ENCODE data around the gene HEG1. TPM values are rescaled to one million over a fixed set of nuclear protein-coding genes. Genes with fewer than 3 reads are reported as not detected.

Gene HEG1
- total and polyA plus RNA-seq, 2 of the 4 experiments (the other 2 are of a cell fraction) = 25.6 to 43.4 TPM

GRCh38 chr3:125045194-125045593 is 10.6 kb downstream of the HEG1 start:
- H4K20me1 ChIP-seq (ENCODE audit: insufficient read depth, low read length) = peaks cover 93% of the 10 kb centered on the region
- H2BK15ac ChIP-seq (ENCODE audit: low read depth, low read length) = peak overlapping the region; percentile 23; the same call in 1 of the 3 replicates
- dilution Hi-C loops (cut with HindIII; ENCODE audit: low sequenced_read_pairs, unreplicated experiment) = no loop called here
- H3K36me3 ChIP-seq (ENCODE audit: control insufficient read depth, insufficient read depth, low read length) = peaks cover 40% of the 10 kb centered on the region
- H2AFZ ChIP-seq (replicated peaks; ENCODE audit: low read length, poor library complexity) = no peak overlapping the region
- BruUV-seq (replicated peaks) = no TSS peak
- H3K23ac ChIP-seq (ENCODE audit: low read depth, low read length) = no peak overlapping the region; the same call in 1 of the 2 replicates
- ChIA-PET CTCF (no interaction called here), POLR2A (ENCODE audit: unreplicated experiment) (no interaction called here)
- H3K27ac ChIP-seq (ENCODE audit: insufficient read depth, low read length) = no peak overlapping the region
- intact Hi-C loops (cut with micrococcal nuclease) = loop anchor here (2.0 kb wide), 1 partner anchor 394 kb away; no protein-coding TSS in a partner anchor
- H3K9ac ChIP-seq (ENCODE audit: low read depth, low read length) = no peak overlapping the region; the same call in 1 of the 2 replicates
- no peak overlapping the region for H4K91ac ChIP-seq (ENCODE audit: insufficient read depth, low read depth, low read length)
- H3K79me1 ChIP-seq (ENCODE audit: low read depth in 1 of 2, low read length in 2 of 2) = peaks cover 46 to 91% of the 10 kb centered on the region in 2 experiments
- H3K56ac ChIP-seq (ENCODE audit: extremely low read depth, insufficient read depth, low read length) = no peak overlapping the region
- peak overlapping the region; percentile 17; the same call in 1 of the 2 replicates for H4K5ac ChIP-seq (ENCODE audit: low read depth, low read length)
- TF ChIP-seq, protein P1, sequence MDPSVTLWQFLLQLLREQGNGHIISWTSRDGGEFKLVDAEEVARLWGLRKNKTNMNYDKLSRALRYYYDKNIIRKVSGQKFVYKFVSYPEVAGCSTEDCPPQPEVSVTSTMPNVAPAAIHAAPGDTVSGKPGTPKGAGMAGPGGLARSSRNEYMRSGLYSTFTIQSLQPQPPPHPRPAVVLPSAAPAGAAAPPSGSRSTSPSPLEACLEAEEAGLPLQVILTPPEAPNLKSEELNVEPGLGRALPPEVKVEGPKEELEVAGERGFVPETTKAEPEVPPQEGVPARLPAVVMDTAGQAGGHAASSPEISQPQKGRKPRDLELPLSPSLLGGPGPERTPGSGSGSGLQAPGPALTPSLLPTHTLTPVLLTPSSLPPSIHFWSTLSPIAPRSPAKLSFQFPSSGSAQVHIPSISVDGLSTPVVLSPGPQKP (IDR thresholded peaks at IDR 0.05; ENCODE audit: borderline replicate concordance, low read depth, low read length) = no peak
- TF ChIP-seq CEBPB (IDR thresholded peaks at IDR 0.05; ENCODE audit: low read depth, low read length) = peak; percentile 78
- no peak overlapping the region for H2BK20ac ChIP-seq (ENCODE audit: low read depth, low read length)
- no peak overlapping the region for H3K4me3 ChIP-seq (ENCODE audit: insufficient read depth, low read depth, low read length)
- no peak overlapping the region for H2BK5ac ChIP-seq (ENCODE audit: low read depth, low read length, poor library complexity, severe bottlenecking)
- ATAC-seq (ENCODE audit: low read depth) (no peak), DNase-seq (no peak)
- H3K14ac ChIP-seq (replicated peaks; ENCODE audit: low read depth, low read length) = 0 out of 2 replicates have a peak overlapping the region, but pooled peaks have one; percentile 0
- H2AK5ac ChIP-seq (ENCODE audit: low read depth, low read length) = peak overlapping the region; percentile 81; the same call in 1 of the 2 replicates
- 100% methylated on average over 1 of the region's 5 CpGs; no CpG with 5 or more reads in 1 of the 2 experiments for WGBS, 2 experiments (ENCODE audit: extremely low coverage in 2 of 2, insufficient read length in 1 of 2)
- H3K4me1 ChIP-seq (ENCODE audit: control insufficient read depth, insufficient read depth, low read length) = peaks cover 39% of the 10 kb centered on the region
- H3K18ac ChIP-seq (ENCODE audit: low read depth, low read length) = no peak overlapping the region
- H3K9me3 ChIP-seq (ENCODE audit: control insufficient read depth, insufficient read depth, low read length) = no peaks in the 10 kb centered on the region
- H3K27me3 ChIP-seq (ENCODE audit: control insufficient read depth, insufficient read depth, low read length) = no peaks in the 10 kb centered on the region
- H2BK120ac ChIP-seq (ENCODE audit: low read depth, low read length) = no peak overlapping the region
- peaks cover 40% of the 10 kb centered on the region for H3K9me1 ChIP-seq (ENCODE audit: insufficient read depth, low read length)
- no peak overlapping the region for H4K8ac ChIP-seq (ENCODE audit: low read depth in 2 of 2, low read length in 2 of 2)
- in situ Hi-C loops (cut with MboI; ENCODE audit: low sequenced_read_pairs) = loop anchor here (10.0 kb wide), 1 partner anchor 390 kb away; no protein-coding TSS in a partner anchor
- peak overlapping the region; percentile 34 for H3K4me2 ChIP-seq (ENCODE audit: low read depth, low read length)
- H3K4ac ChIP-seq (ENCODE audit: low read depth, low read length) = 0 out of 2 replicates have a peak overlapping the region, but pooled peaks have one; percentile 11
- H2AK9ac ChIP-seq (replicated peaks; ENCODE audit: low read depth, low read length, poor library complexity) = no peak overlapping the region
